GM21825 (cell line): ENCODE measurements around the gene WASHC2A.
"Not testable (repeated sequence)": the region's sequence is repeated elsewhere in the genome, so short reads cannot be mapped to it uniquely, and the experiment has no call there.

Experiments
- ATAC-seq: cut with Tn5 transposase; IDR thresholded peaks from one replicate; pipeline ENCODE4 v1.9.1; 2021; ENCODE audit warnings: mild to moderate bottlenecking, moderate library complexity; ENCODE audit not compliant: unreplicated experiment

Gene WASHC2A

GRCh38 chr10:50145575-50145974, 77.8 kb downstream of the WASHC2A start:
- not testable (repeated sequence) for ATAC-seq

GRCh38 chr10:50152792-50153272, 85.1 kb downstream of the WASHC2A start:
- no peak for ATAC-seq

GRCh38 chr10:50157868-50158267, 90.1 kb downstream of the WASHC2A start:
- ATAC-seq, result not testable (repeated sequence)

- not testable (repeated sequence) for ATAC-seq
Observed at GRCh38 chr10:50159856-50160255, 92.1 kb downstream of the WASHC2A start.

GRCh38 chr10:50165038-50165437, 97.3 kb downstream of the WASHC2A start:
- ATAC-seq, result not testable (repeated sequence)

GRCh38 chr10:50167833-50168232, 100.1 kb downstream of the WASHC2A start:
- ATAC-seq, result not testable (repeated sequence)

- ATAC-seq, result not testable (repeated sequence)
Observed at GRCh38 chr10:50169506-50169905, 101.8 kb downstream of the WASHC2A start.

GRCh38 chr10:50174788-50175525, 107.2 kb downstream of the WASHC2A start:
- ATAC-seq, result not testable (repeated sequence)
